H1 (cell line): ENCODE results near the gene HLA-DQA1. TPM values are rescaled to one million over a fixed set of nuclear protein-coding genes. Genes with fewer than 3 reads are reported as not detected.

ENCODE experiments used
- HDAC6 ChIP-seq: IDR thresholded peaks from one replicate; pipeline ENCODE4 v1.7.1; 2012; ENCODE audit warnings: low read depth, mild to moderate bottlenecking, inconsistent platforms, low read length, moderate library complexity
- MAFK ChIP-seq: IDR thresholded peaks from 2 replicates; pipeline ENCODE4 v1.6.1; 2012; ENCODE audit warnings: low read depth, mild to moderate bottlenecking, improper control_type of control experiment, low read length
- POLR2AphosphoS5 ChIP-seq: IDR thresholded peaks from 2 replicates; pipeline ENCODE4 v1.6.1; 2011; ENCODE audit warnings: low read depth, low read length
- POU5F1 ChIP-seq: IDR thresholded peaks from 2 replicates; pipeline ENCODE4 v1.6.1; 2011; ENCODE audit warnings: low read depth, mild to moderate bottlenecking, low read length, moderate library complexity
- TCF12 ChIP-seq: IDR thresholded peaks from 2 replicates; pipeline ENCODE4 v1.6.1; 2011; ENCODE audit warnings: low read depth, mild to moderate bottlenecking, low read length
- polyA plus RNA-seq, 7 experiments: library from polyadenylated mRNA; depleted of rRNA in 3 of 7; stranded (reverse) in 5 of 7; unstranded in 2 of 7; fragments of >200 nt in 5 of 7; fragments of 200-250 nt in 2 of 7; gene quantifications; 1 replicate in 5 of 7; 2 replicates in 1 of 7; 4 replicates in 1 of 7; pipeline versions ENCODE4 v1.2.1 to v1.2.3, GENCODE V29; 2011 to 2013; ENCODE audit warnings: missing spikeins in 2 of 7, mixed read lengths in 2 of 7
- total RNA-seq: library from RNA; stranded (reverse); fragmentation: NEBNext Ultra II Directional; extraction: Animal tissue kit (Norgen Biotek cat#: 25700); gene quantifications from 2 replicates; pipeline ENCODE4 v1.2.1, GENCODE V29; 2021

The HLA-DQA1 gene
- total and polyA plus RNA-seq, 2 of the 8 experiments (the other 6 are each of a cell fraction or from before 2014, with no cell fraction given) = 0.12 TPM; not detected in 1

GRCh38 chr6:32627249-32627648 lies 10.0 kb upstream of the HLA-DQA1 start (continued):
- no peak for TF ChIP-seq HDAC6
- no peak for TF ChIP-seq POU5F1
- TF ChIP-seq MAFK = no peak
- no peak for TF ChIP-seq TCF12
- no peak for TF ChIP-seq POLR2AphosphoS5
- TF ChIP-seq, all 59 proteins: peak for 0
